Fibroblast of skin of scalp (primary cell): ENCODE data around the gene ITPR2.

Experiments used
- DNase-seq: peaks from one replicate; pipeline ENCODE4 v3.0.0-alpha.2; 2013

Gene ITPR2

DNA sequence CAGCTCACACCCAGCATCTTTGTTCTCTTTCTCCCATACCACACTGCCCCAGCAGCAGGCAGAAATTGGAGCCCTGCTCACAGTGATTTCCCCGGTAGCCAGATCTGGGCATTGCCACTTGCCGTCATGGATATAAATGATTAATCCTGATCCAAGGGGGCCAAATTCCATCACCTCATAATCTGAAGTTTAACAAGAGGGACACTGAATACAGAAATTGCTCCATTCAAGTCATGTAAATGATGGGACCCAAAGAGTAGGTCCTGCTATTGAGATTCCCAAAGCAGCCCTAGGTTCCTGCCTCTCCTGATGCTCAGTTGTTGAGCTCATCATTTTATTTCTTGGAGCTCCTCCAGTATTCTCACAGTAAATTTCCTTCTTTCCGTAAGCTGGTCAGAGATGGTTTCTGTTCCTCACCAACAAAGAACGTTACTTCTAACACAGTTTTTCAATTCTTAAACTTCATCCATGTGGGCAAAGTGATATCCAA is 11.7 kb downstream of the ITPR2 start:
- DNase-seq: peak; percentile 41

- DNase-seq: no peak
These were observed 14.4 kb downstream of the ITPR2 start for GRCh38 chr12:26818636-26819035.

- DNase-seq: no peak
These were observed 14.8 kb downstream of the ITPR2 start for GRCh38 chr12:26818201-26818600.

- DNase-seq: no peak
These were observed 15.8 kb downstream of the ITPR2 start for GRCh38 chr12:26817183-26817591.

DNA sequence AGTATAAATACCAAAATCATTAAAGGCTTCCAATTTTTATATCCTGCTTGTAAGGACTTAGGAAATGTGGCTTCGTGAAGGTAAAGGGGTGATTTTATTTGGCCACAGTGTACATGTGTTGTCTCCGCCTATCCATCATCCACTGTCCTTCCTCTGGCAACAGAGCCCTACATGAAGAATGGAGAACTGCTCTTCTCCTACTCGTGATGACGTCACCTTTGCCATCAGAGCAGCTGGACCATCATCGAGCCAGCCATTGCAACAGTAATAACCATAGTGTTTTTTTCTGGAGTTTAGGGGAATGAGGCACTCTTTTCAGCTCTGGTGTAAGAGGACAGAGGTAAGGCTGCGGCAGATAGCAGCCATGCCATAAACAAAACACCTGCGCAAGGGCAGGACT is 19.2 kb downstream of the ITPR2 start:
- no peak for DNase-seq

- peak; percentile 92 for DNase-seq
These were observed 22.7 kb downstream of the ITPR2 start for GRCh38 chr12:26810330-26810729.

- no peak for DNase-seq
These were observed 23.2 kb downstream of the ITPR2 start for GRCh38 chr12:26809611-26810285.

DNA sequence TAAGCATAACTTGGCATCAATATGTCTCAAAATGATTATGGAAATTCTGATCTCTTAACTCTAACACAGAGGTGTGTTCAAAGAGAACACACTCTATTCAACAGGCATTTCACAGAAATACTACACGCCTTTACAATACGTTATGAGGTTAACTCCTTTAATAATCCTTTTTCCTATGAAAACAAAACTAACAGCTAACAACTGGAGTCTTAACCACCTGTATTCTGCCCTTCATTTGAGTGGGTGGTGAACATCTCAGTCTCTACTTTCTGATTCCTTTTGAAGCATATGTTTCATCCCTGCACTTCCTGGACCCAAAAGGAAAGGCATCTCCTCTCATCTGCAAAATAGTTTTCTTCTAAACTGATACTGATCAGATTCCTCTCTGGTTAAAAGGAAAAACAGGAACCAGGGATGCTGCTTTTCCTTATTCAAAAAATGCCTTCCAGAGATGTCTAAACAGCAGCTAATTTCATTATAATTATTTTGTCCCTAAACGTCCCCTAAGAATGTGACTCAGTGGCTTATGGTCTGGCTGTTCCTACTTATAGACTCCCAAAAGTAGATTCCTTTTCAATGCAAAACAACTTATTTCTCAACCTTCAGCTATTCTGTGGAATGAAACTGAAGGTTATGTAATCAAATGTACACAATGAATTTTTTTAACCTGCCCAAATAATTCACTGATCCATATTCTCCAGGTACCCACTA is 24.1 kb downstream of the ITPR2 start:
- DNase-seq: no peak

DNA sequence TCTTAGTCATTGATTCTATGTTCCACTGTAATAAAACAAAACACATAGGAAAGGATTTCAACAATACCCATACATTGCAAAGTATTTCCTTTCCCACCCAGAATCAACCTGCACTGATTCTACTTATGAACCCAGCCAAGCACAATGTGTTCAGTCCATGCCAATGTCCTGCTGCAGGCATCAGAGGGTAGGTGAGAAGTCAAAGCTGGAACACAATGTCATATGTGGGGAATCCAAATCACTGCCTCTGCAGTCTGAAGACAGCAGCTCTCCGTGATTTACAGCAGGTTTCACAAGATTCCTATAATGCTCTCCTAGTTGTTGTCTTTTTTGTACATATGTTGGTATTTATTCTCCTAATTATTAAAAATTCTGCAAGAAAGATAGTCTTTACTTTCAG is 25.7 kb downstream of the ITPR2 start:
- no peak for DNase-seq

- no peak for DNase-seq
These were observed 26.4 kb downstream of the ITPR2 start for GRCh38 chr12:26806556-26806955.

GRCh38 chr12:26805401-26805971 is 27.5 kb downstream of the ITPR2 start:
- DNase-seq: no peak

GRCh38 chr12:26803552-26803951 is 29.4 kb downstream of the ITPR2 start:
- DNase-seq: peak; percentile 42

DNA sequence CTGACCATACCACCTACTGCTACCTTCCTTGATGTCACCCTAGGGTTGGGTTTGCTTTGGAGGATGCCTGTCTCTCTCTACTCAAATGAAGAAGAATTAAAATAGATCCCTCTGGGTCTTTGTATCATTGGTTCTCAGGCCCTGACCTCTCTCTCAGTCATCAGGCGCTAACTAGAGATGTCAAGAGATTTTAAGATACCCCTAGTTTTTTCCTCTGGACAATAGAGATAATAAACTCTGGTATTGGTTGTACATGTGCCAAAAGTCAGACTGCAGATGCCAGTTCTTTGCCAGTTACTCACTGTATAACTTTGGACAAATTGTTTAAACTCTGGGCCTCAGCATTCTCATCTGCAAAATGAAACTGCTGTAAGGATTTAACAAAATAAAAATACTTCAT is 31.5 kb downstream of the ITPR2 start:
- DNase-seq: no peak

- no peak for DNase-seq
These were observed 32.1 kb downstream of the ITPR2 start for GRCh38 chr12:26800858-26801257.

DNA sequence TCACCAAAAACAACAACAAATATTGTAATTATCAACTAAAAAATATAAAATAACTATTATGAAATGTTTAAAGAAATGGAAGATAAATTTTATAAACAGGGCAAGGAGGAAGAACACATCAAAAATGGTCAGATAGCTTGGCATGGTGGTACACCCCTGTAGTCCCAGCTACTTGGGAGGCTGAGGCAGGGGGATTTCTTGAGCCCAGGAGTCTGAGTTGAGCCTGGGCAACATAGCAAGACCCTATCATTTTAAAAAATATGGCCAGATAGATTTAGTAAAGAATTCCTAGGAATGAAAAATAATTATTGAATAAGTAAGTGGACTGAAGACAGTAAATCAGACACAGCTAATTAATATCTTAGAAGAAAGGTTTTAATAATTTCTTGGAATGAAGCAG is 32.6 kb downstream of the ITPR2 start:
- no peak for DNase-seq

DNA sequence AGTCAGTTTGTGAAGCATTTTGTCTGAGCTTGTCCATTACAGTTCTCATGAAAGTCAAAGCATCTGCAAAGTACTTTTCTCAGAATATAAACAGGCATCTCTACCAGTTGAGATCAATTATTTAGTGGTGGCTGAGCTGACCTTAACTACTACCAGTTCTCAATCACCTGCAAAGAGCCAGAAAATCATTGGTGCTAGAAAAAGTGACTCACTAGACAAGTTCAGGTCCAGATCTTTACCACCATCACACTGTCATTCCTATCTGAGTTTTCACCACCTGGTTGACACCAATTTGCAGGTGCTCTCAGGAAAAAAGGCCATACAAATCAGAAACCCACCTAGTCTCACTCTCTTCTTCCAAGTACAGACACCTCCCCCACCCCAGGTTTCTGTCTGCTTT is 33.3 kb downstream of the ITPR2 start:
- no peak for DNase-seq

DNA sequence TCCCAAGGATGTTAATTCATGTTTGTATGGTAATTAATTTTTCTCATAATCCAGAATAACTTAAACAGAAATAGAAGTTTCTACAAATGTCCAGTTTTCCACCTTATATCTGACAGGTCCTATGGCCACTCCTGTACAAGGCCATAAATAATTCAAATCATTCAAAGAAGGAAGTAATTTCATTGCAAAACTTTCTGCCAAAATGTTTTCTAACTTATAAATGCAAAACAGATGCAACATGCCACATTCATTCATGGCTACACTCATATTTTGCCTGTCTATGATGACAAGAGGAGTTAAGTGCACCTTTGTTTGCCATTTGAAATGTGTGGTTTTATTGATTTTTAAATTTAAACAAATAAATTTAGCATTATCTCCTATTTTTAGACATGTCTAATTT is 34.4 kb downstream of the ITPR2 start:
- no peak for DNase-seq

- DNase-seq: peak; percentile 51
These were observed 35.0 kb downstream of the ITPR2 start for GRCh38 chr12:26798023-26798422.

DNA sequence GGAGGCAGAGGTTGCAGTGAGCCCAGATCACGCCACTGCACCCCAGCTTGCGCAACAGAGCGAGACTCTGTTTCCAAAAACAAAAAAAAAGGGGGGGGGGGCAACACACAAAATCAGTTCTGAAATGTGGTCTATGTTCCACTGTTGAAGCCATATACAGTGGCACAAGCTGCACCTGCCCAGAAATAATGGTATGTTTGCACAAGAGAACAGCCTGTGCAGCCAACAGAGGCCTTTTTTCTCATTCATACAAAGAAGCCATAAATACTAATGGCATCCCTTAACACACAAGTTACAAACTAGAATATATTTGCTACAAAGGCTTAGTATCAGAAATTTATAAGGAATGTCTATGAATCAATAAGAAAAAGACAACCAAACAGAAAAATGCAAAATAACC is 37.1 kb downstream of the ITPR2 start:
- no peak for DNase-seq

- DNase-seq: peak; percentile 50
These were observed 41.6 kb downstream of the ITPR2 start for GRCh38 chr12:26791301-26791791.

DNA sequence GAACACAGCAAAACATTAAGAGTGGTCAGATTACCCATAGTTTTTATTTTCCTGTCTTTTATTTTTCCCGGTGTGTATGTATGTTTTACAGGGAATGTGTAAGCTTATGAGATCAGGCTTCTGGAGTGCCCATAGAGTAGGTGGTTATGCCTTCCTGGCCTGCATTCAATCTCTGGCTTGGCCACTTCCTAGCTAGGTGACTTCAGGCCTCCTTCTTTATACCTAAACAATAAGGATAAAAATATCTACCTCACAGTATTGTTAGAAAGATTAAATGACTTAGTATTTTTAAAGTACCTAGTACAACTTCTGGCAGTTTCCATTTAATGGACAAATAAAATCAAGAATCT is 42.4 kb downstream of the ITPR2 start:
- no peak for DNase-seq

DNA sequence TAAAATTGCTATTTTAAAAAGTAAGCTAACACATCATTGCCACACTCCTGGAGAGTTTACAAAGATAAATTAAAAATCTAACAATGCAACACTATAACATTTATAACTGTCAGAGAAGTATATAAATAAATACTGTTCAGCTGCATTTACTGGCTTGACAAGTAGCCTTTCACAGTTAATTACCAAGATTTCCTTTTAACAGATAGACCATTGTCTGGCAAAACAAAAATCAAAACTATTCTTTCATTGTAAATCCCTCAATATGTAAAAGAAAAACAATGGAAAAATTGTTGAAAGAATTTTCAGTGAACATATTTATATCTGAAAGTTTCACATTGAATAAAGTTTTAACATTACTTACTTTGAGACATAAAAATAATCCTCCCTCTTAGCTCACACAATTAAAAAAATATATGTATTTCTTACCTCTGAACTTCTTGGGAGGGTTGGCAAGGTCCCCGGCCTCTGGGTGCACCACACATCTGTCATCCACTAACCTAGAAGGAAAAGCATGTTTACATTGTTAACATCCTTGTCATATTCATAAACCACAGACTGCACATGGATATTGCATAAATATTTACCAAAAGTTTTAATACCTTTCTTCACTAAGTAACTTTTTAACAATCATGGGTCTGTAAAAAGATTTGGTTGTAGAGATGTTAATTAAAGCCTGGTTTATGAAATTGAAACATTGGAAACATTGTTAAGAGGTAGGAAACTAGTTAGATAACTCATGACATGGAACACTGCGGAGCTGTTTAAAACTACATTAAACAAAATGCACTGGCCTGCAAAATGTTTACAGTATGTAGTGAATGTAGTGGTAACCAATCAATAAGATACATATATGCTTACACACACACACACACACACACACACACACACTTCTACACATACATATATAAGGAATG is 43.0 kb downstream of the ITPR2 start:
- DNase-seq: peak; percentile 74
